DMS114 treated with DMSO at 0.1 percent for 48 hours (cell line): ENCODE data around the gene CLDN9.
A peak's percentile ranks its signal among the peaks of the same experiment; 100 is the strongest.

Experiments
- DNase-seq: peaks from one replicate; lab custom pipeline; 2025; ENCODE audit not compliant: unreplicated experiment; lab: John Stamatoyannopoulos, UW

Gene CLDN9

DNA sequence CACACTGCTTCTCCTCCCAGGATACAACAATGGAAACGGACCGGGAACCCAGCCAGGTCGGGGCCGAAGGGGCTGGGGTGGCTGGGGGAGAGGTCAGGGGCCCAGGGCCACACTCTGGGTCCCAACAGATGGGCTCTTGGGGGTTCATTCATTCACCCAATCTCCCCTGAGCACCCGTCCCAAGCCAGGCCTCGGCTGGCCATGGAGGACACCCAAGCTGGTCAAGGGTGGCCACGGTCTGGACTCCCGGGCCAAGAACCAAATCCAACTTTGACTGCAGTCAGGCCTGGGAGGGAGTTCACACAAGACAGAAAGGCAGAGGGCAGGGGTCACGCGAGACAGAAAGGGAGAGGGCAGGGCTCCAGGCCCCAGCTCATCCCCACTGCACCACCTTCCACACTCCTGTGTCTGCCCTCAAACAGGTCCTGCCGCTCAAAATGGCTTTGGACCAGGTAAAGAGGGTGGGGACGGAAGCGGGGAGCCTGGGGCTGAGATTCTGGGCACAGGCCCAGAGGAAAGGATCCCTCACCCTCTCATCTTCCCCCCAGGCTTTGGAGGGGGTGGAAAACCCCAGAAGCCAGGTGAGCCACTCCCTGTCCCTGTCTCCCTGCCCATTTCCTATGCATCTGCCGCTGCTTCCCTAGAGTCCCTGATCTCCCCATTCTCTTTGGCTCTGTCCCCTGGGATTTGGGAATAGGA, 20.2 kb upstream of the CLDN9 start:
- DNase-seq: no peak

DNA sequence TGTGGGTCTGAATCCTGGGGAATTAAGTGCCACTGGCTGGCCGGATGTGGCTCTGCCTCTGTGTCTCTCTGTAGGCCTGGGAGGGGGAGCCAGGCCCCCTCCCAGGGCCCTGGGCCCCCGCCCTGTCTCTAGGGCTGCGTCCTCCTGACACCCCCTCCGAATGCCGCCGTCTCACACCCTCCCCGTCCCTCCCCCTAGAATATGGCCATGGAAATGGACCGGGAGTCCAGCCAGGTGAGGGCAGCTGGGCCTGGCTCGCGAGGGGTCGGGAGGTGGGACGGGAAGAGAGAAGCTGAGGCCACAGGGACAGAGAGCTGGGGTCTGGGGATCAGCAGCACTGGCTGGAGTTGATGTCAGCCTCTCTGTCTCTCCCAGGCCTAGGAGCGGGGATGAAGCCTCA, 16.4 kb upstream of the CLDN9 start:
- DNase-seq: no peak

DNA sequence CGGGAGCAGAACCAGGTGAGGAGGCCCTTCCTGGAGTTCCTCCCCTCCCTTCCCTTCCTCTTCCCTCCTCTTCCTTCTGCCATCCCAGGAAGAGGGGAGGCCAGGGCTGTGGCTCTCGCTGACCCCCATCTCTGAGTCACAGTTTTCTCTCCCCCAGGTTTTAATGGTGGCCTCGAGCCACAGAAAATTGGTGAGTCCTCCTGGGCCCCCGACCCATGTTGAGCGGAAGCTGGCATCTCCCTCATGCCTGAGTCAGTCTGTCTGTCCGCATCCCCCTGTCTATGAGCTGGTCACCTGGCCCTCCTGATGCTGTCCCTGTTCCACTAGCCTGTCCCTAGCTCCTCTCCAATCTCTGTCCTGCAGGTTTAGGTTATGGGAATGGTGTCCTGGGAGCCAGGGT, 12.8 kb upstream of the CLDN9 start:
- no peak for DNase-seq

DNA sequence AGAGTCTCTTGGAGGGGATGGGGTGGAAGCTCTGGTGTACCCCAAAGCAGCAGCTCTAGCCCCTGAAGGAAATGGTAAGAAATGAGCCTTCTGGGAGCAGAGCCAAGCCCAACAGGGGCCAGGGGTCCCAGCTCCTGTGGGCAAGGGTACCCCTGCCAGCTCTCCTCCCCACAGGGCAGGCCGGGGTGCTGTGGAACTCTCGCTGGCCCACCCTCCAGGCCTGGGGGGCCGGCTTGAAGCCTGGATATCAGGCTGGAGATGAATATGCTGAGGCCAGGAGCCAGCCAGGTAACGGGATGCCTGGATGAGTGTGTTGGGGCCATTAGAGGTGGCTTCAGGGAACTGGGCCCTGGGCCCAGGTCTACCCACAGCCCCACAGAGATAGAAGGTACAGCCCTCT, 12.2 kb upstream of the CLDN9 start:
- no peak for DNase-seq

DNA sequence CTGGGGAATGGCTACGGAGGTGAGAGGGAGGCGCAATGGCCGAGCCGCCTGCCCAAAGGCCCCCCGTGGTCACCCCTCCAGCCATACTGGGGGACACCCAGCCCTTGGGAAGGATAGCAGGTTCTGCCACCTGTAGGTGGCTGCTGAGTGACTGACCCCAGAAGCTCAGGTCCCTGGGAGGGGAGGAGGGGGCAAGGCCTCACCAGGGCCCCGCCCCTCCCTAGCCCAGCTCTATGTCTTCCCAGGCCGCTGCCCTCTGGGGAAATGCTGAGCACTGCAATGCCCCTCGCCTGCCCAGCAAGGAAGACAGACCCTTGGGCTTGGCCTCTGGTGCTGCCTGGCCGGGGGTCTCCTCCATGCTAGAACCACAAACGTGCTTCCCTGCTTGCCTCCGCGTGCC, 11.4 kb upstream of the CLDN9 start:
- no peak for DNase-seq

DNA sequence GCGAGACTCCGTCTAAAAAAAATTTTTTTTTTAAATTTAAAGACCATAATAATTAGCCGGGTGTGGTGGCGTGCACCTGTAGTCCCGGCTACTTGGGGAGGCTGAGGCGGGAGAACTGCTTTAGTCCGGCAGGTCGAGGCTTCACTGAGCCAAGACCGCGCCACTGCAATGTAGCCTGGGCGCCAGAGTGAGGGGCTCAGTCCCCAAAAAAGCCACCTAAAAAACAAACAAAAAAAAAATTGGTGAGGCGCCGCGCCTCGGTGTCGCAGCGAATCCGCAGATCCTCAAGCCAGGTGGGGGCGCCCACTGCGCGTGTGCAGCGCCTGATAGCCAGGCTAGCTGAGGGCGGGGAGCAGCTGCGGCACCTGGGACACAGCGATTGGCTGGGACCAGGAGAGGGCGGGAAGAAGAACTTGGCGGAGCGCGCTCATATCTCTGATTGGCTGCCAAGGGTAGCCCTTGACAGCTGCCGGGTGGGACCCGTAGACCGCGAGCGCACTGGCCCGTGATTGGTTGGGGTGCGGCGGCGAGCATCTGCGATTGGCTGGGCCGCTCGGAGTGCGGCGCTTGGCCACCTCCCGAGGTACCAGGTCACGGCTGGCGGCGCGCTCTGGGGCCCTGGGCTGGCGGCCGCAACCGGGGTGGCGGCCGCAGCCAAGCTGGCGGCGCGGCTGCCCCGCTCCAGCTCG, 9.0 kb upstream of the CLDN9 start:
- peak; percentile 94 for DNase-seq

DNA sequence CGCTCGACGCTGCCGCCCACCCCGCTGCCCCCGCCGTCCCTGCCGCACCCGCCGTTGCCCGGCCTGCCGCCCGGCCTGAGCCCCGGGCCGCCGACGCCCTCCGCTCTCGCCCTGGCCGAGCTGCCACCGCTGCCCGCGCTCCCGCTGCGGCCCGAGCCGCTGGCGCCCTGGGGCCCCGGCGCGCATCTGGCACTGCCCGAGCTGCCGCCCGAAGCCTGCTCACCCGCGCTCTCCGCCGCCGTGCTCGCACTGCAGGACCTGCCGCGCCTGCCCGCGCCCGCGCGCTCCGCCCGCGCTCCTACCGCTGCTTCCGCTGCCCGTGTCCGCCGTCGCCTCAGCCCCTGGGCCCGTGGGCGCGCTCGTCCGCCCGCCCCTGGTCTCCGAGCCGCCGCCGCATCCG, 8.4 kb upstream of the CLDN9 start:
- DNase-seq: no peak

DNA sequence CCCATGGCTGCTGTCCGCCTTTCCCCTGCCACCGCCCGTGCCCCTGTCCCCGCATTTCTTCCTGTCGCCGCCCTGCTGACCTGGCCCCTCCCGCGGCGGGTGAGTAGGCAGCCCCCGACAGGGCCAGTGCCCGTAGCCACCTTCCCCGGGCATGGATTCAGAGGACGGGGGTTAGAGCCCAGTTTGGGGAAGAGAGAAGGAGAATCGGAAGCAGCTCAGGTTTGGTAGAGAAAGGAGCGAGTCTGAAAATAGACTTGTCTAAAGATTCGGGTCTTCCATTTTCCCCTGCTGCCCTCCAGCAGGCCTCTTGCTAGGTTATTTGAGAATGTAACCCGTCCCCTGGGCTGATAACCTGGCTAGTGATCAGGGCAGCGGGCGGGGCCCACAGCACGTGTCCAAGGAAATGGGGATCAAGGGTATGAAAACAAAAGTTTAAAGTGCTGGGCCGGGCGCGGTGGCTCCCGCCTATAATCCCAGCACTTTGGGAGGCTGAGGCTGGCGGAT, 7.9 kb upstream of the CLDN9 start:
- DNase-seq: no peak

DNA sequence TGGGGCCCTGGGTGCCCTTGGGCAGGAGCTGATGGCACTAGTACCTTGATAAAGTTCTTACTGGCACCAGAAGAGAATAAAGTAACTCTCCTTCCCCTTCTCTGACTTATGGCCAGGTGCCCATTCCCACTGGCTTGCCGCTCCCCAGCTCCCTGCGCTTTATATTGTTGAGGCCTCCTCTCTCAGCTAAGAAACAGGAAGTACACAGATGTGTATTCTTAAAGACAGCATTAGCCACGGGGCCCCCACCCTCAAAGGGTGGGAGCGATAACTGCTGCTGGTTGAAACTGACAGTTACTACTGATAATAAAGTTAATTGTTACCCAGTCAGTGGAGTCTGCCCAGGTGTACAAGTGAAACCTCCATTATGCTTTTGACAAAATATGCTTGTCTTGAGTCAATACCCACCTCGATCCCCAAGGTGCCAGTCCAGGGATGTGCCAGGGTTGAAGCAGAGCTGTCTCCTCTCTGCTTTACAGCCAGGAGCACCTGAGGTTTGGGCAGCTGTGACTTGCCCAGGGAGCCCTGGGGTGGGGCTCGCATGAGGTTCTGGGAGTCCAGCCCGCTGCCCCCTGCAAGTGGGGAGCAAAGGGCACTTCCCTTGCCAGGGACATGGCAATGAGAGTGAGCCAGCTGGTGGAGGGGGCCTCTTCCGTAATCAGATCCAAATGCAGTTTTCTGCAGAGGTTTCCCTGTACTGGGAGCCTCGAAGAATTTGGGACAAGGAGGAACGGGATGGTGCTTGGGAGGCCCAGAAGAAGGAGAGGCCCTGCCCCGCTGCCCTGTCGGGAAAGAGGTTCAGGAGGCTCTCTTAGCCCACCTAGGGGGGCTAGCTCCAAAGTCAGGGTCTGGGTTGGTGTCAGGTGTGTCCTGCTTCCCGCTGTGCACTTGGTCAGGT, 5.4 kb upstream of the CLDN9 start:
- no peak for DNase-seq

DNA sequence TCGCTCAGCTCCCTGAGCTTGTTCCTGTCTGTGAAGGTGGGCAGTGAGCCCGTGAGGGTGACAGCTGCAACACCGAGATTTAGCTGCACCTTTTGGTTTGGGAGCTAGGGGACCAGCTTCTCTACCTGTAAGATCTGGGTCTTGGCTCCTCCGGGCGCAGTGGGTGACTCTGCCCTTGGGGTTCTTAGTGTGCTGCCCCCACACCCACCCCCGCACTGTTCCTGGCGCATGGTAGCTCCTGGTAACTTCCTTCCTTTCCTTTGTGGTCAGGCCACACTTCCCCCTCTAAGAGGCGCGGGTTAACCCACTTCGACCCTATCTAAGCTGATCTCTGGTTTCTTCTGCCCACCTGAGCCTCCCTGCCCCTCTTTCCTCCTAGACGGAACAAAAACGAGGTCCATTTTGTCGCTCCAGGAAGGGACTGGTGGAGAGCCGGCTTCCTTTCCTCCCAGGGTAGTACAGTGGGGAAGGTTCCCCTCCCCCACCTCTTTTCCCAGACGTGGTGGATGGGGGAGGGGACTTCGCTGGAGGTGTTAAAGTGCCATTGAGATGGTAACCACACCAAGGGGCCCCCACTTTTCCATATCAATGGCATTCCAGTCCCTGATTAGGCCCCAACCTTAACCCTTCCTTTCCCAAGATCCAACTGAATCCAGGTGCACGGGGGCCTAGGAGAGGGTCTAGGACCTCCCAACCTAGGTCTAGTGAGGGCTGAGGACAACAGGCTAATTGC, 4.6 kb upstream of the CLDN9 start:
- no peak for DNase-seq

DNA sequence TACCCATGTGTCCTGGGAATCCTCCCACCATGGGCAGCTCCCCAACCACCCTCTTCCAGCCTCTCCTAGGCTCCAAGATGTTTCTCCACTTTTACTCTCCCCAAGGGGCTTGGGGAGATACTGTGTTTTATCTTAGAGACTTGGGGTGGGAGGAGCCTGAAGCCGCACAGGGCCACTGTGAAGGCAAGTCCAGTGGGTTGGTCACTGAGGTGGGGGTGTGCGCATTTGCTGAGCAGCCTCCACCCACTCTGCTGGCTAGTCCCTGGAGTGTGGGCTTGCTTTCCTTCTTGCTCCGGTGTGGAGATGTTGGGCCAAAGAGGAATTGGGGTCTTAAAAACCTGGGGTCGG, 4.1 kb upstream of the CLDN9 start:
- DNase-seq: no peak

DNA sequence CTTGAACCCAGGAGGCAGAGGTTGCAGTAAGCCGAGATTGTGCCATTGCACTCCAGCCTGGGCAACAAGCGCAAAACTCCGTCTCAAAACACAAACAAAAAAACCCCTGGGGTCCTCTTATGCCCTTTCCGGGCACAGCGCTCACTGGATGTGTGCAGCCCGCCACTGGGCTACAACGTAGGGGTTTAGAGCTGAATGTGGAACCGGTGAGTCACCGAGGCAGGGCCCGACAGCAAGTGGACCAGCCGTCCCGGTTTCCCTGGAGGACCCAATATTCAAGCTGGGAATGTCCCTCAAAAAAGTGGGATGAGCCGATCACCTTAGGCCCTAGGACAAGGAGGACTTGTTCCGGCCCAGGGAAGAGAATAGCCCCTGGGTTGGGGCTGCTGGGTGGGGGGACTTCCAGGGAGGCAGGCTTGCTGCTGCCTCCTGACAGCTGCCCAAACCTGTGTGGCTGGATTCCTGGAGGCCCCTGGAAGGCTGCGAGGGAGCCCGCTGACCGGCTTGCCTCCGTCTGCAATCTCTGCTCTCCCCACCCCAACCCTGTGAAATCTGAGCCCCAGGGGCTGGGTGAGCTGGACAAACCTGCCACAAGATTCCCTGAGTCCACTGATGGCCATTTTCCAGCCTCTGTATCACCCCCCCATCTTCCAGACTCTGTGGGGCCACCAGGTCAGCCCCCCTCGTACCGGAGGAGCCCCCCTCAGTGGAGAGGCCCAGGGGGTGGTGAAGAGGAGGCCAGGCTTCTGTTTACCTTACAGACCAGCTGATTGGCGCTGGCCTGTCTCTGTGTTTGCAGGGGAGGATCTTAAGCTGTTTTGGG, 2.9 kb upstream of the CLDN9 start:
- no peak for DNase-seq

DNA sequence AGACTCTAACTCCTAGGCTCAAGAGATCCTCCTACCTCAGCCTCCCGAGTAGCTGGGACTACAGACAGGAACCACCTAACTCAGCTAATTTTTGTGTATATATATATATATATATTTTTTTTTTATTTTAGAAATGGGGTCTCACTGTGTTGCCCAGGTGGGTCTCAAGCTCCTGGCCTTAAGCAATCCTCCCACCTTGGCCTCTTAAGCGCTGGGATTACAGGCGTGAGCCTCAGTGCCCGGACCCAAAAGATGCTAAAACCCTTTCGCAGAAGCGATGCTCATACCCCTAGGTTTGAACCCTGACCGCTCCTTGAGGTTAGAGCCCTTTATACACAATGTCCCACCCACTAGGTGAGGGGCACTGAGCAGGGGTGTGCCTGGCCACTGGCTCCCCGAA, 2.2 kb upstream of the CLDN9 start:
- DNase-seq: no peak

DNA sequence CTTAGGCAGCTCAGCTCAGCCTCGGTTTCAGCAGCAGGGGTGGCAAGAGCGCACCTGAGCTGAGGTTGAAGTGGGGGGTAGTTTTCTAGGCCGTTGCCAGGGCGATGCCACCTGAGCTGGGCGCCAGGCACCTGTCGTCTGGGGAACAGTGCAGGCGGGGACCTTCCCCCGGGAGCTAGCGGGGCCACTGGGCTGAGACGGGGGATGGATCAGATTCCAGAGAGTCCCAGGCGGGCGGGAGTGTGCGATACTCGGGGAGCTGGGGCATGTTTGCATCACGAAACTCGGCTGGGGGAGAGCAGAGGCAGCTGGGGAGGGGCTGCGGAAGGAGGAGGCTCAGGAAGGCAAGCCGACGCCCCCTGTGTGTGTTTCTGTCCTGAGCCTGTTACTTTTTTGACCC, 477 bp upstream of the CLDN9 start:
- no peak for DNase-seq

DNA sequence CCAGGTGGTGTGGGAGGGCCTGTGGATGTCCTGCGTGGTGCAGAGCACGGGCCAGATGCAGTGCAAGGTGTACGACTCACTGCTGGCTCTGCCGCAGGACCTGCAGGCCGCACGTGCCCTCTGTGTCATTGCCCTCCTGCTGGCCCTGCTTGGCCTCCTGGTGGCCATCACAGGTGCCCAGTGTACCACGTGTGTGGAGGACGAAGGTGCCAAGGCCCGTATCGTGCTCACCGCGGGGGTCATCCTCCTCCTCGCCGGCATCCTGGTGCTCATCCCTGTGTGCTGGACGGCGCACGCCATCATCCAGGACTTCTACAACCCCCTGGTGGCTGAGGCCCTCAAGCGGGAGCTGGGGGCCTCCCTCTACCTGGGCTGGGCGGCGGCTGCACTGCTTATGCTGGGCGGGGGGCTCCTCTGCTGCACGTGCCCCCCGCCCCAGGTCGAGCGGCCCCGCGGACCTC, 798 bp downstream of the CLDN9 start:
- no peak for DNase-seq

DNA sequence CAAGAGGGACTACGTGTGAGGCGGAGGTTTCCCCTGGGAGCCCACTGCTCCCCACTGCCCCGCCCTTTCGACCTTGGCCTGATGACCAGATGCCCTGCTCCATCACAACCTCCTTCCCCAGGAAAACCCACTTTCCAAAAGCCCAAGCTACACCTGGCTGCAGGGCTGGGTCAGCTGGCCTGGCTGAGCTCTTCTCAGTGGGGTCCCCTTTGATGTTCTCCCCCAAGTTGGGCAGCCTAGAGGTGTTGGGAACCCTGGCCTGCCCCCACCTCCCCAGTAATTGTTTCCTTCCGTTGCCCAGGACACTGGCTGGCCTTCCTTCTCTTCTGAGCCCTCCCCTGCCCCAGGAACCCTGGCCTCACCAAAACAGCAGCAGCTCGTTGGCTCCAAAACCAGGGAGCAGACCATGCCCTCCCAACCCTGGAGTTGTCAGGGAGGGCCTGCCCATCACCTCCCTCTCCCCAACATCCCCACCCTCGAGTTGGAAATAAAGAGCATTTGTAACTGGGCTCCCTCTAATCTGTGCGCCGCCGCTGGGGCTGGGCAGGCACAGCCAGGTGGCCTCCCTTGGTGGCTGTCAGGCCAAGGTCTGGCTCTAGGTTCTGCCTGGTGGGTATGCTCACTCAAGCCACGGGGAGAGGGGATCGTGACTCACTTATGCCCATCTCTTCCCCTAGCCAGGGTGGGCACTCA, 1.4 kb downstream of the CLDN9 start:
- DNase-seq: no peak

DNA sequence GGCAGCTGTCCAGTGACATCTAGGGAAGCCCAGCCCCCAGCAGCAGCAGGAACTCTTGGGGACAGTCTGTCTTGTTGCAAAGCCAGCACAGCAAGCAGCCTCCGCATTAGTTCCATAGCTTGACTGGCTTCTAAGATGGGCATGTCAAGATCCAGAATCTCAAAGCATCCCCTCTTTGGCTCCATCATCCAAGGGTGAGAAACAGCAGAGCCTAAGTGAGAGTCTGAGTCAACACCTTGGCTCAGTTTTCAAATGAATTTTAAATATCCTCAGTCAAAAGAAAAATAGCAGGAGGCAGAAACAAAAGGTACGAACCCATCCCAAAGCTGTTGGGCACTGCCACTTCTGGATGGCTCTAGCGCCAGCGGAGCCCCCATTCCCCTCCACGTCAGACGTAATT, 2.2 kb downstream of the CLDN9 start:
- DNase-seq: no peak

DNA sequence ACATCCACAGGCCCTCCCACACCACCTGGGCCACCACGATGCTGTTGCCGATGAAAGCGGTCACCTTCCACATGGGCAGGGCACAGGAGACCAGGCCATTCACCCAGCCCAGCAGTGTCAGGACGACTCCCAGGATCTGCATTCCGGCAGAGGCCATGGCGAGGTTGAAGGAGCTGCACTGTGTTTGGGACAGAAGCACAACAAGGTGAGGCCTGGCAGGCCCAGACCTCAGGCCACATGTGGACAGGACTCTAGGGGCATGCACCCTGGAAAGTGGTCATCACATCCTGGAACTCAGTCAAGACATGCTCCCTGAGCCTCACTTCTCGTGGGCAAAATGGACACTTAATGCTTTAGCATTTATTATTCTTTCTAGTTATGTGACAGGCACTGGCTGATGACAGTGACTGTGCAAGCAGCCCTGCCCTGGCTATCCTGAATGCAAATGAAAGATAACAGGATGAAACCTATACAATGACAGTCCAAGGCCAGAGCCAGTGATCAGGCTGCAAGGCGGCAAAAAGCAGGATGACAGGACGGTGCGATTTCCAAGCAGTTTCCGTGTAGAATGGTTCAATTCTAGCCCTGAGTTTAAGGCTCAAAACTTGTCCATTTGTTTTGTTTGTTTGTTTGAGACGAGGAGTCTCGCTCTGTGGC, 3.3 kb downstream of the CLDN9 start:
- no peak for DNase-seq

DNA sequence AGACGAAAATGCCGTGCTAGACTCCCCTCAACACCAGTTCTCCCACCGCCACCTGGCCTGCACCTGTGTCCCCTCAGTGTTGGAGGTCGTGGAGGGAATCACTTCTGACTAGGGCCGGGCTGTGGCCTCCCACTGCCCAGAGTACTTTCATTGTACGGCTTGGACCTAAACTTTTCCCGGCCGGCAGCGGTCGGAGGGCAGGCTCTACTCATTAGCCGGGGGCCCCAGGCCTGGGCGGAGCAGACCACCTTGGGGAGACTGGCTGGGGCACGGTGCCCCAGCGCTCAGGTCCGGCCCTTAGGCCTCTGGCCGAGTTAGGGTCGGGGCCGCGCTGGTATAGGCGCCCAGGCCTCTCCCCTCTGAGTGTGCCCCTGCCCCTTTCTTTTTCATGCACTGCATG, 4.6 kb downstream of the CLDN9 start:
- no peak for DNase-seq
